ENCODE results near the gene CCL25. TPM values are rescaled to one million over a fixed set of nuclear protein-coding genes. Genes with fewer than 3 reads are reported as not detected.

Gene CCL25
- total and polyA plus RNA-seq, 2 of the 13 experiments (the other 11 are each of a cell fraction or from before 2014, with no cell fraction given), result not detected

DNA sequence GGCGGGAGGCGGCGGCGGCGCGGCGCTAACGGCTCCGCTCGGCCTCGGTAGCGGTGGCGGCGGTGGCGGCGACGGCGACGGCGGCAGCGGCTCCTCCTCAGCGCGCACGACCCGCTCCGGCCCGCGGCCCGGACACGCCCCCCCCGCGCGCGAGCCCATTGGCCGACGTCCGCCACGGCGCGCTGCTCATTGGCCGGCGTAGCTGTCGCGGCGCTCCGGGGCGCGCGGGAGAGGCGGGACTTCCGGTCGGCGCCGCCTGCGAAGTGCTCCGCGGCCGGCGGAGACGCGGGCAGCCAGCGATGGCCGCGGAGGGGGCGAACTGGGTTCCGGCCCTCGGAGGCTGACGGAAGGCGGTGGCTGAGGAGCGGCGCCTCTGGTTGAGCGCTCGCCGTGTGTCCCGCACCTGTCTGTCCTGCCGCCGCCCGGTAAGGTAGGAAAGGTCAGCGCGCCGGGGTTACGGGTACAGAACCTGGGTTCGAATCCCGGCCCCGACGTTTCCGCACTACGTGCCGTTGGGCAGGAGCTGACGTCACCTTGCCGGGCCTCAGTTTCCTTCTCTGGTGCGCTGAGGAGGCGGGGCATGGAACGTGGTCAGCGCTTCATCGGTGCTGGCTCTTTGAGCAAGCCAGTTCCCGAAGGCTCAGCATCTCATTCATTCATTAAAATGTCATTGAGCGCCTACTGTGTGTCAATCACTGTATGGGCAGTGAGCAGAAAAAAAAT lies 46.9 kb upstream of the CCL25 start, which contains the start of gene ELAVL1 (continued):
- TF ChIP-seq RNF219 (CRISPR knock-in tag; IDR thresholded peaks at IDR 0.05) (no peak), NKX3-1 (CRISPR knock-in tag; IDR thresholded peaks at IDR 0.05) (0 out of 2 replicates have a peak, but pooled peaks have one; percentile 33), NR2F1 (CRISPR knock-in tag; IDR thresholded peaks at IDR 0.05) (no peak), RXRA (CRISPR knock-in tag; IDR thresholded peaks at IDR 0.05) (peak; percentile 51; the same call in 1 of the 2 replicates), ZNF724P (CRISPR knock-in tag; IDR thresholded peaks at IDR 0.05; ENCODE audit: borderline replicate concordance) (0 out of 2 replicates have a peak, but pooled peaks have one; percentile 24), GLMP (CRISPR knock-in tag; IDR thresholded peaks at IDR 0.05; ENCODE audit: borderline replicate concordance) (no peak), ZNF367 (CRISPR knock-in tag; IDR thresholded peaks at IDR 0.05; ENCODE audit: borderline replicate concordance) (no peak), ZSCAN22 (CRISPR knock-in tag; IDR thresholded peaks at IDR 0.05) (no peak), ESRRA (CRISPR knock-in tag; IDR thresholded peaks at IDR 0.05; ENCODE audit: low read depth) (peak; percentile 60), SP140L (CRISPR knock-in tag; IDR thresholded peaks at IDR 0.05; ENCODE audit: borderline replicate concordance) (no peak), GABPB1 (CRISPR knock-in tag; IDR thresholded peaks at IDR 0.05) (peak; percentile 93), ZNF343 (CRISPR knock-in tag; IDR thresholded peaks at IDR 0.05) (0 out of 2 replicates have a peak, but pooled peaks have one; percentile 31), EED (CRISPR knock-in tag; IDR thresholded peaks at IDR 0.05) (peak; percentile 96), ARNT2 (CRISPR knock-in tag; IDR thresholded peaks at IDR 0.05; ENCODE audit: low read depth) (peak; percentile 73; the same call in 1 of the 2 replicates), ZNF468 (CRISPR knock-in tag; IDR thresholded peaks at IDR 0.05) (no peak; the same call in 1 of the 2 replicates), GMEB2 (CRISPR knock-in tag; IDR thresholded peaks at IDR 0.05; ENCODE audit: low read depth) (peak; percentile 62; the same call in 1 of the 2 replicates), CC2D1A (CRISPR knock-in tag; IDR thresholded peaks at IDR 0.05) (no peak), DNMT3B (CRISPR knock-in tag; conservative IDR thresholded peaks at IDR 0.05) (no peak)
- TF ChIP-seq, protein P1, sequence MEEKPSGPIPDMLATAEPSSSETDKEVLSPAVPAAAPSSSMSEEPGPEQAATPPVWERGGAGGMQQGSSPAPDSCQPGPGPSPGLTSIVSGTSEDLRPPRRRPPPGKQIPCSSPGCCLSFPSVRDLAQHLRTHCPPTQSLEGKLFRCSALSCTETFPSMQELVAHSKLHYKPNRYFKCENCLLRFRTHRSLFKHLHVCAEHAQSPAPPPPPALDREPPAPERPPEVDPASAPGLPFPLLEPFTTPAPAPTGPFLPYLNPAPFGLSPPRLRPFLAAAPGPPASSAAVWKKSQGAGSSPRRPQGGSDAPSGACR (CRISPR knock-in tag; IDR thresholded peaks at IDR 0.05), result 0 out of 2 replicates have a peak, but pooled peaks have one; percentile 31
- TF ChIP-seq, protein P2, sequence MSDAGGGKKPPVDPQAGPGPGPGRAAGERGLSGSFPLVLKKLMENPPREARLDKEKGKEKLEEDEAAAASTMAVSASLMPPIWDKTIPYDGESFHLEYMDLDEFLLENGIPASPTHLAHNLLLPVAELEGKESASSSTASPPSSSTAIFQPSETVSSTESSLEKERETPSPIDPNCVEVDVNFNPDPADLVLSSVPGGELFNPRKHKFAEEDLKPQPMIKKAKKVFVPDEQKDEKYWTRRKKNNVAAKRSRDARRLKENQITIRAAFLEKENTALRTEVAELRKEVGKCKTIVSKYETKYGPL (CRISPR knock-in tag; IDR thresholded peaks at IDR 0.05), result no peak
- TF ChIP-seq, protein P3, sequence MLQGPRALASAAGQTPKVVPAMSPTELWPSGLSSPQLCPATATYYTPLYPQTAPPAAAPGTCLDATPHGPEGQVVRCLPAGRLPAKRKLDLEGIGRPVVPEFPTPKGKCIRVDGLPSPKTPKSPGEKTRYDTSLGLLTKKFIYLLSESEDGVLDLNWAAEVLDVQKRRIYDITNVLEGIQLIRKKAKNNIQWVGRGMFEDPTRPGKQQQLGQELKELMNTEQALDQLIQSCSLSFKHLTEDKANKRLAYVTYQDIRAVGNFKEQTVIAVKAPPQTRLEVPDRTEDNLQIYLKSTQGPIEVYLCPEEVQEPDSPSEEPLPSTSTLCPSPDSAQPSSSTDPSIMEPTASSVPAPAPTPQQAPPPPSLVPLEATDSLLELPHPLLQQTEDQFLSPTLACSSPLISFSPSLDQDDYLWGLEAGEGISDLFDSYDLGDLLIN (CRISPR knock-in tag; IDR thresholded peaks at IDR 0.05; ENCODE audit: borderline replicate concordance), result no peak

Data from HepG2 (cell line).